H1 (cell line): ENCODE measurements around the gene CX3CR1. TPM values are rescaled to one million over a fixed set of nuclear protein-coding genes. Genes with fewer than 3 reads are reported as not detected.

Experiments
- CREB1 ChIP-seq: IDR thresholded peaks from 2 replicates; pipeline ENCODE4 v1.6.1; 2012; ENCODE audit warnings: inconsistent platforms
- EZH2 ChIP-seq: fragments of 200-600 bp; sonication (generic); IDR thresholded peaks from 2 replicates; pipeline ENCODE4 v1.7.1; 2012; ENCODE audit warnings: low read depth, mild to moderate bottlenecking, moderate library complexity, low read length, inconsistent platforms; ENCODE audit not compliant: severe bottlenecking
- FOSL1 ChIP-seq: IDR thresholded peaks from 2 replicates; pipeline ENCODE4 v1.6.1; 2011; ENCODE audit warnings: mild to moderate bottlenecking, low read depth, low read length, moderate library complexity; ENCODE audit not compliant: insufficient read depth
- NANOG ChIP-seq: IDR thresholded peaks from 2 replicates; pipeline ENCODE4 v1.6.1; 2011; ENCODE audit warnings: low read length, low read depth, mild to moderate bottlenecking, inconsistent platforms; ENCODE audit not compliant: insufficient read depth, poor library complexity, severe bottlenecking
- SUZ12 ChIP-seq: fragments of 200-600 bp; sonication (generic); IDR thresholded peaks from 2 replicates; pipeline ENCODE4 v1.6.1; 2012; ENCODE audit warnings: mild to moderate bottlenecking, inconsistent platforms, low read length, moderate library complexity, mixed read lengths
- TBP ChIP-seq: IDR thresholded peaks from 2 replicates; pipeline ENCODE4 v1.6.1; 2011; ENCODE audit warnings: low read depth, low read length, improper control_type of control experiment
- polyA plus RNA-seq, 7 experiments: library from polyadenylated mRNA; depleted of rRNA in 3 of 7; stranded (reverse) in 5 of 7; unstranded in 2 of 7; fragments of >200 nt in 5 of 7; fragments of 200-250 nt in 2 of 7; gene quantifications; 1 replicate in 5 of 7; 2 replicates in 1 of 7; 4 replicates in 1 of 7; pipeline versions ENCODE4 v1.2.1 to v1.2.3, GENCODE V29; 2011 to 2013; ENCODE audit warnings: missing spikeins in 2 of 7, mixed read lengths in 2 of 7
- total RNA-seq: library from RNA; stranded (reverse); fragmentation: NEBNext Ultra II Directional; extraction: Animal tissue kit (Norgen Biotek cat#: 25700); gene quantifications from 2 replicates; pipeline ENCODE4 v1.2.1, GENCODE V29; 2021
- TF ChIP-seq, protein P1 (sequence below): fragments of 300-600 bp; sonication (generic); IDR thresholded peaks from 2 replicates; pipeline ENCODE4 v1.7.1; 2012; ENCODE audit warnings: low read length, moderate library complexity, mild to moderate bottlenecking, inconsistent platforms; ENCODE audit not compliant: insufficient replicate concordance
- TF ChIP-seq, protein P2 (sequence below): IDR thresholded peaks from 2 replicates; pipeline ENCODE4 v1.6.1; 2012; ENCODE audit warnings: low read length, inconsistent platforms
- TF ChIP-seq, protein P3 (sequence below): IDR thresholded peaks from 2 replicates; pipeline ENCODE4 v1.6.1; 2011; ENCODE audit warnings: low read depth, mild to moderate bottlenecking, low read length; ENCODE audit not compliant: insufficient read depth

The CX3CR1 gene
- total and polyA plus RNA-seq, 2 of the 8 experiments (the other 6 are each of a cell fraction or from before 2014, with no cell fraction given): 0.08 TPM; not detected in 1

DNA sequence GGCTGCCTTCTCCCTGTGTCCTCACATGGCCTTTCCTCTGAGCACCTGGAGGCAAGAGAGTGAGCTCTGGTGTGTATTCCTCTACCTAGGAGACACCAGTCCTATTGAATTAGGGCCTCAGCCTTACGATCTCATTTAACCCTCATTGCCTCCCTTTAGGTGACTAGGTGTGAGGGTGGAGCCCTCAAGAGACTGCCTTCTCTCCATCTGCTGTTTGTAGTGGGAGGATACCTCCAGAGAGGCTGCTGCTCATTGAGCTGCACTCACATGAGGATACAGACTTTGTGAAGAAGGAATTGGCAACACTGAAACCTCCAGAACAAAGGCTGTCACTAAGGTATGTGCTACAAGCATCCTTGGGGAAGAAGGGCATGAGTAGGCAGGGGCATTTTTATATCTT, 49.7 kb upstream of the CX3CR1 start, which contains the start of gene CCR8 (continued):
- TF ChIP-seq, protein P1, sequence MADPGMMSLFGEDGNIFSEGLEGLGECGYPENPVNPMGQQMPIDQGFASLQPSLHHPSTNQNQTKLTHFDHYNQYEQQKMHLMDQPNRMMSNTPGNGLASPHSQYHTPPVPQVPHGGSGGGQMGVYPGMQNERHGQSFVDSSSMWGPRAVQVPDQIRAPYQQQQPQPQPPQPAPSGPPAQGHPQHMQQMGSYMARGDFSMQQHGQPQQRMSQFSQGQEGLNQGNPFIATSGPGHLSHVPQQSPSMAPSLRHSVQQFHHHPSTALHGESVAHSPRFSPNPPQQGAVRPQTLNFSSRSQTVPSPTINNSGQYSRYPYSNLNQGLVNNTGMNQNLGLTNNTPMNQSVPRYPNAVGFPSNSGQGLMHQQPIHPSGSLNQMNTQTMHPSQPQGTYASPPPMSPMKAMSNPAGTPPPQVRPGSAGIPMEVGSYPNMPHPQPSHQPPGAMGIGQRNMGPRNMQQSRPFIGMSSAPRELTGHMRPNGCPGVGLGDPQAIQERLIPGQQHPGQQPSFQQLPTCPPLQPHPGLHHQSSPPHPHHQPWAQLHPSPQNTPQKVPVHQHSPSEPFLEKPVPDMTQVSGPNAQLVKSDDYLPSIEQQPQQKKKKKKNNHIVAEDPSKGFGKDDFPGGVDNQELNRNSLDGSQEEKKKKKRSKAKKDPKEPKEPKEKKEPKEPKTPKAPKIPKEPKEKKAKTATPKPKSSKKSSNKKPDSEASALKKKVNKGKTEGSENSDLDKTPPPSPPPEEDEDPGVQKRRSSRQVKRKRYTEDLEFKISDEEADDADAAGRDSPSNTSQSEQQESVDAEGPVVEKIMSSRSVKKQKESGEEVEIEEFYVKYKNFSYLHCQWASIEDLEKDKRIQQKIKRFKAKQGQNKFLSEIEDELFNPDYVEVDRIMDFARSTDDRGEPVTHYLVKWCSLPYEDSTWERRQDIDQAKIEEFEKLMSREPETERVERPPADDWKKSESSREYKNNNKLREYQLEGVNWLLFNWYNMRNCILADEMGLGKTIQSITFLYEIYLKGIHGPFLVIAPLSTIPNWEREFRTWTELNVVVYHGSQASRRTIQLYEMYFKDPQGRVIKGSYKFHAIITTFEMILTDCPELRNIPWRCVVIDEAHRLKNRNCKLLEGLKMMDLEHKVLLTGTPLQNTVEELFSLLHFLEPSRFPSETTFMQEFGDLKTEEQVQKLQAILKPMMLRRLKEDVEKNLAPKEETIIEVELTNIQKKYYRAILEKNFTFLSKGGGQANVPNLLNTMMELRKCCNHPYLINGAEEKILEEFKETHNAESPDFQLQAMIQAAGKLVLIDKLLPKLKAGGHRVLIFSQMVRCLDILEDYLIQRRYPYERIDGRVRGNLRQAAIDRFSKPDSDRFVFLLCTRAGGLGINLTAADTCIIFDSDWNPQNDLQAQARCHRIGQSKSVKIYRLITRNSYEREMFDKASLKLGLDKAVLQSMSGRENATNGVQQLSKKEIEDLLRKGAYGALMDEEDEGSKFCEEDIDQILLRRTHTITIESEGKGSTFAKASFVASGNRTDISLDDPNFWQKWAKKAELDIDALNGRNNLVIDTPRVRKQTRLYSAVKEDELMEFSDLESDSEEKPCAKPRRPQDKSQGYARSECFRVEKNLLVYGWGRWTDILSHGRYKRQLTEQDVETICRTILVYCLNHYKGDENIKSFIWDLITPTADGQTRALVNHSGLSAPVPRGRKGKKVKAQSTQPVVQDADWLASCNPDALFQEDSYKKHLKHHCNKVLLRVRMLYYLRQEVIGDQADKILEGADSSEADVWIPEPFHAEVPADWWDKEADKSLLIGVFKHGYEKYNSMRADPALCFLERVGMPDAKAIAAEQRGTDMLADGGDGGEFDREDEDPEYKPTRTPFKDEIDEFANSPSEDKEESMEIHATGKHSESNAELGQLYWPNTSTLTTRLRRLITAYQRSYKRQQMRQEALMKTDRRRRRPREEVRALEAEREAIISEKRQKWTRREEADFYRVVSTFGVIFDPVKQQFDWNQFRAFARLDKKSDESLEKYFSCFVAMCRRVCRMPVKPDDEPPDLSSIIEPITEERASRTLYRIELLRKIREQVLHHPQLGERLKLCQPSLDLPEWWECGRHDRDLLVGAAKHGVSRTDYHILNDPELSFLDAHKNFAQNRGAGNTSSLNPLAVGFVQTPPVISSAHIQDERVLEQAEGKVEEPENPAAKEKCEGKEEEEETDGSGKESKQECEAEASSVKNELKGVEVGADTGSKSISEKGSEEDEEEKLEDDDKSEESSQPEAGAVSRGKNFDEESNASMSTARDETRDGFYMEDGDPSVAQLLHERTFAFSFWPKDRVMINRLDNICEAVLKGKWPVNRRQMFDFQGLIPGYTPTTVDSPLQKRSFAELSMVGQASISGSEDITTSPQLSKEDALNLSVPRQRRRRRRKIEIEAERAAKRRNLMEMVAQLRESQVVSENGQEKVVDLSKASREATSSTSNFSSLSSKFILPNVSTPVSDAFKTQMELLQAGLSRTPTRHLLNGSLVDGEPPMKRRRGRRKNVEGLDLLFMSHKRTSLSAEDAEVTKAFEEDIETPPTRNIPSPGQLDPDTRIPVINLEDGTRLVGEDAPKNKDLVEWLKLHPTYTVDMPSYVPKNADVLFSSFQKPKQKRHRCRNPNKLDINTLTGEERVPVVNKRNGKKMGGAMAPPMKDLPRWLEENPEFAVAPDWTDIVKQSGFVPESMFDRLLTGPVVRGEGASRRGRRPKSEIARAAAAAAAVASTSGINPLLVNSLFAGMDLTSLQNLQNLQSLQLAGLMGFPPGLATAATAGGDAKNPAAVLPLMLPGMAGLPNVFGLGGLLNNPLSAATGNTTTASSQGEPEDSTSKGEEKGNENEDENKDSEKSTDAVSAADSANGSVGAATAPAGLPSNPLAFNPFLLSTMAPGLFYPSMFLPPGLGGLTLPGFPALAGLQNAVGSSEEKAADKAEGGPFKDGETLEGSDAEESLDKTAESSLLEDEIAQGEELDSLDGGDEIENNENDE: no peak
- TF ChIP-seq SUZ12 (no peak), TBP (no peak), FOSL1 (no peak), CREB1 (no peak), EZH2 (no peak), NANOG (no peak)
- TF ChIP-seq, protein P2, sequence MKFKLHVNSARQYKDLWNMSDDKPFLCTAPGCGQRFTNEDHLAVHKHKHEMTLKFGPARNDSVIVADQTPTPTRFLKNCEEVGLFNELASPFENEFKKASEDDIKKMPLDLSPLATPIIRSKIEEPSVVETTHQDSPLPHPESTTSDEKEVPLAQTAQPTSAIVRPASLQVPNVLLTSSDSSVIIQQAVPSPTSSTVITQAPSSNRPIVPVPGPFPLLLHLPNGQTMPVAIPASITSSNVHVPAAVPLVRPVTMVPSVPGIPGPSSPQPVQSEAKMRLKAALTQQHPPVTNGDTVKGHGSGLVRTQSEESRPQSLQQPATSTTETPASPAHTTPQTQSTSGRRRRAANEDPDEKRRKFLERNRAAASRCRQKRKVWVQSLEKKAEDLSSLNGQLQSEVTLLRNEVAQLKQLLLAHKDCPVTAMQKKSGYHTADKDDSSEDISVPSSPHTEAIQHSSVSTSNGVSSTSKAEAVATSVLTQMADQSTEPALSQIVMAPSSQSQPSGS: no peak
- TF ChIP-seq, protein P3, sequence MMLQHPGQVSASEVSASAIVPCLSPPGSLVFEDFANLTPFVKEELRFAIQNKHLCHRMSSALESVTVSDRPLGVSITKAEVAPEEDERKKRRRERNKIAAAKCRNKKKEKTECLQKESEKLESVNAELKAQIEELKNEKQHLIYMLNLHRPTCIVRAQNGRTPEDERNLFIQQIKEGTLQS: no peak
